H4 (cell line): ENCODE measurements around the gene HCFC1R1. TPM values are rescaled to one million over a fixed set of nuclear protein-coding genes. Genes with fewer than 3 reads are reported as not detected.

ENCODE experiments used
- DNase-seq: peaks from one replicate; pipeline ENCODE4 v3.0.0-alpha.2; 2015; ENCODE audit warnings: low spot score
- total RNA-seq: library from RNA; depleted of rRNA; stranded (reverse); fragments of >200 nt; shearing (Covaris generic); gene quantifications from 2 replicates; pipeline ENCODE4 v1.2.3, GENCODE V29; 2014

The HCFC1R1 gene
- total RNA-seq, 1 experiment from 2014 or later: 64.6 TPM

- DNase-seq: peak; percentile 63
Measured at GRCh38 chr16:3020247-3020603, 3.5 kb downstream of the HCFC1R1 start, which contains the start of gene TNFRSF12A. Gene TNFRSF12A (plus strand): TSS chr16:3020368. CDS start chr16:3020398, 30 bp downstream.

- no peak for DNase-seq
Measured at GRCh38 chr16:3019594-3020246, 4.0 kb downstream of the HCFC1R1 start.

- no peak for DNase-seq
Measured at GRCh38 chr16:3017794-3018506, 5.8 kb downstream of the HCFC1R1 start, which contains the start of gene CLDN6. Gene CLDN6 (minus strand): TSS chr16:3018183. CDS start chr16:3016021, 2,162 bp downstream.

GRCh38 chr16:3017344-3017743, 6.4 kb downstream of the HCFC1R1 start:
- DNase-seq: no peak

- no peak for DNase-seq
Measured at GRCh38 chr16:3015865-3016521, 7.7 kb downstream of the HCFC1R1 start.

- DNase-seq: no peak
Measured at GRCh38 chr16:3014971-3015370, 8.8 kb downstream of the HCFC1R1 start.

GRCh38 chr16:3013998-3014690, 9.6 kb downstream of the HCFC1R1 start:
- no peak for DNase-seq

GRCh38 chr16:3013491-3013951, 10.2 kb downstream of the HCFC1R1 start:
- DNase-seq: no peak

- DNase-seq: no peak
Measured at GRCh38 chr16:3012828-3013420, 10.8 kb downstream of the HCFC1R1 start, which contains the start of gene CLDN9. Gene CLDN9 (plus strand): TSS chr16:3012923. CDS start chr16:3013363, 440 bp downstream.

GRCh38 chr16:3012246-3012645, 11.5 kb downstream of the HCFC1R1 start:
- no peak for DNase-seq

- no peak for DNase-seq
Measured at GRCh38 chr16:3010510-3010909, 13.2 kb downstream of the HCFC1R1 start.

GRCh38 chr16:3009568-3010390, 14.0 kb downstream of the HCFC1R1 start:
- DNase-seq: no peak

GRCh38 chr16:3008690-3009037, 15.1 kb downstream of the HCFC1R1 start:
- no peak for DNase-seq

- DNase-seq: no peak
Measured at GRCh38 chr16:3007957-3008689, 15.6 kb downstream of the HCFC1R1 start.

- no peak for DNase-seq
Measured at GRCh38 chr16:3007059-3007956, 16.4 kb downstream of the HCFC1R1 start.

GRCh38 chr16:3004781-3005284, 18.9 kb downstream of the HCFC1R1 start:
- no peak for DNase-seq

GRCh38 chr16:3004319-3004718, 19.4 kb downstream of the HCFC1R1 start:
- DNase-seq: no peak

- peak; percentile 98 for DNase-seq
Measured at GRCh38 chr16:3003582-3004270, 20.0 kb downstream of the HCFC1R1 start.
